ENCODE results near the gene CEP128.

CEP128 gene

GRCh38 chr14:80564051-80564450, 377.5 kb downstream of the CEP128 start:
- Histone ChIP-seq H3K36me3 (ENCODE audit: insufficient read depth, low read length) (no peaks in the 10 kb centered on the region), H3K27ac (ENCODE audit: low read depth, low read length) (no peak overlapping the region), H3K27me3 (ENCODE audit: insufficient read depth, low read length) (no peaks in the 10 kb centered on the region), H3K4me3 (ENCODE audit: low read depth, low read length) (no peak overlapping the region), H3K4me1 (ENCODE audit: control insufficient read depth, insufficient read depth, low read length, unreplicated experiment) (no peaks in the 10 kb centered on the region), H3K79me2 (ENCODE audit: control insufficient read depth, insufficient read depth, low read length, unreplicated experiment) (no peaks in the 10 kb centered on the region), H2AFZ (ENCODE audit: low read length, unreplicated experiment) (no peak overlapping the region)

GRCh38 chr14:80560800-80561657, 380.5 kb downstream of the CEP128 start:
- Histone ChIP-seq H3K36me3 (ENCODE audit: insufficient read depth, low read length) (no peaks in the 10 kb centered on the region), H3K27ac (ENCODE audit: low read depth, low read length) (no peak overlapping the region), H3K4me3 (ENCODE audit: low read depth, low read length) (no peak overlapping the region)

GRCh38 chr14:80554139-80554538, 387.4 kb downstream of the CEP128 start:
- H3K79me2 ChIP-seq (ENCODE audit: control insufficient read depth, insufficient read depth, low read length, unreplicated experiment): no peaks in the 10 kb centered on the region
- no peak overlapping the region for H3K27ac ChIP-seq (ENCODE audit: low read depth, low read length)
- H3K4me1 ChIP-seq (ENCODE audit: control insufficient read depth, insufficient read depth, low read length, unreplicated experiment): no peaks in the 10 kb centered on the region

More at GRCh38 chr14:80560800-80561657, 380.5 kb downstream of the CEP128 start:
- no peaks in the 10 kb centered on the region for H3K27me3 ChIP-seq (ENCODE audit: insufficient read depth, low read length)
- no peaks in the 10 kb centered on the region for H3K4me1 ChIP-seq (ENCODE audit: control insufficient read depth, insufficient read depth, low read length, unreplicated experiment)
- H3K79me2 ChIP-seq (ENCODE audit: control insufficient read depth, insufficient read depth, low read length, unreplicated experiment): no peaks in the 10 kb centered on the region
- no peak overlapping the region for H2AFZ ChIP-seq (ENCODE audit: low read length, unreplicated experiment)

GRCh38 chr14:80549141-80549540, 392.4 kb downstream of the CEP128 start:
- H2AFZ ChIP-seq (ENCODE audit: low read length, unreplicated experiment): no peak overlapping the region
- no peaks in the 10 kb centered on the region for H3K4me1 ChIP-seq (ENCODE audit: control insufficient read depth, insufficient read depth, low read length, unreplicated experiment)
- H3K4me3 ChIP-seq (ENCODE audit: low read depth, low read length): no peak overlapping the region
- no peaks in the 10 kb centered on the region for H3K27me3 ChIP-seq (ENCODE audit: insufficient read depth, low read length)
- no peak overlapping the region for H3K27ac ChIP-seq (ENCODE audit: low read depth, low read length)
- H3K36me3 ChIP-seq (ENCODE audit: insufficient read depth, low read length): no peaks in the 10 kb centered on the region
- H3K79me2 ChIP-seq (ENCODE audit: control insufficient read depth, insufficient read depth, low read length, unreplicated experiment): no peaks in the 10 kb centered on the region

More at GRCh38 chr14:80554139-80554538, 387.4 kb downstream of the CEP128 start:
- Histone ChIP-seq H2AFZ (ENCODE audit: low read length, unreplicated experiment) (no peak overlapping the region), H3K36me3 (ENCODE audit: insufficient read depth, low read length) (no peaks in the 10 kb centered on the region), H3K27me3 (ENCODE audit: insufficient read depth, low read length) (no peaks in the 10 kb centered on the region), H3K4me3 (ENCODE audit: low read depth, low read length) (no peak overlapping the region)

GRCh38 chr14:80545935-80546854, 395.3 kb downstream of the CEP128 start:
- no peak overlapping the region for H2AFZ ChIP-seq (ENCODE audit: low read length, unreplicated experiment)
- no peak overlapping the region for H3K4me3 ChIP-seq (ENCODE audit: low read depth, low read length)
- no peaks in the 10 kb centered on the region for H3K79me2 ChIP-seq (ENCODE audit: control insufficient read depth, insufficient read depth, low read length, unreplicated experiment)
- H3K4me1 ChIP-seq (ENCODE audit: control insufficient read depth, insufficient read depth, low read length, unreplicated experiment): no peaks in the 10 kb centered on the region
- no peaks in the 10 kb centered on the region for H3K36me3 ChIP-seq (ENCODE audit: insufficient read depth, low read length)
- H3K27me3 ChIP-seq (ENCODE audit: insufficient read depth, low read length): no peaks in the 10 kb centered on the region
- no peak overlapping the region for H3K27ac ChIP-seq (ENCODE audit: low read depth, low read length)

- Histone ChIP-seq H3K27me3 (ENCODE audit: insufficient read depth, low read length) (no peaks in the 10 kb centered on the region), H3K27ac (ENCODE audit: low read depth, low read length) (no peak overlapping the region)
Observed at GRCh38 chr14:80544366-80544765, 397.2 kb downstream of the CEP128 start.

GRCh38 chr14:80543211-80543610, 398.3 kb downstream of the CEP128 start:
- H2AFZ ChIP-seq (ENCODE audit: low read length, unreplicated experiment): no peak overlapping the region
- no peaks in the 10 kb centered on the region for H3K27me3 ChIP-seq (ENCODE audit: insufficient read depth, low read length)
- no peak overlapping the region for H3K4me3 ChIP-seq (ENCODE audit: low read depth, low read length)
- H3K79me2 ChIP-seq (ENCODE audit: control insufficient read depth, insufficient read depth, low read length, unreplicated experiment): no peaks in the 10 kb centered on the region
- H3K27ac ChIP-seq (ENCODE audit: low read depth, low read length): no peak overlapping the region
- H3K36me3 ChIP-seq (ENCODE audit: insufficient read depth, low read length): no peaks in the 10 kb centered on the region
- no peaks in the 10 kb centered on the region for H3K4me1 ChIP-seq (ENCODE audit: control insufficient read depth, insufficient read depth, low read length, unreplicated experiment)

More at GRCh38 chr14:80544366-80544765, 397.2 kb downstream of the CEP128 start:
- H3K4me1 ChIP-seq (ENCODE audit: control insufficient read depth, insufficient read depth, low read length, unreplicated experiment): no peaks in the 10 kb centered on the region
- no peak overlapping the region for H2AFZ ChIP-seq (ENCODE audit: low read length, unreplicated experiment)
- no peaks in the 10 kb centered on the region for H3K79me2 ChIP-seq (ENCODE audit: control insufficient read depth, insufficient read depth, low read length, unreplicated experiment)
- no peaks in the 10 kb centered on the region for H3K36me3 ChIP-seq (ENCODE audit: insufficient read depth, low read length)
- no peak overlapping the region for H3K4me3 ChIP-seq (ENCODE audit: low read depth, low read length)

- no peak overlapping the region for H3K27ac ChIP-seq (ENCODE audit: low read depth, low read length)
- no peak overlapping the region for H3K4me3 ChIP-seq (ENCODE audit: low read depth, low read length)
- no peaks in the 10 kb centered on the region for H3K36me3 ChIP-seq (ENCODE audit: insufficient read depth, low read length)
- H2AFZ ChIP-seq (ENCODE audit: low read length, unreplicated experiment): no peak overlapping the region
- no peaks in the 10 kb centered on the region for H3K27me3 ChIP-seq (ENCODE audit: insufficient read depth, low read length)
- no peaks in the 10 kb centered on the region for H3K79me2 ChIP-seq (ENCODE audit: control insufficient read depth, insufficient read depth, low read length, unreplicated experiment)
- H3K4me1 ChIP-seq (ENCODE audit: control insufficient read depth, insufficient read depth, low read length, unreplicated experiment): no peaks in the 10 kb centered on the region
Observed at GRCh38 chr14:80538633-80539375, 402.7 kb downstream of the CEP128 start.

GRCh38 chr14:80537626-80538025, 403.9 kb downstream of the CEP128 start:
- Histone ChIP-seq H3K4me1 (ENCODE audit: control insufficient read depth, insufficient read depth, low read length, unreplicated experiment) (no peaks in the 10 kb centered on the region), H3K79me2 (ENCODE audit: control insufficient read depth, insufficient read depth, low read length, unreplicated experiment) (no peaks in the 10 kb centered on the region), H3K4me3 (ENCODE audit: low read depth, low read length) (no peak overlapping the region), H3K27me3 (ENCODE audit: insufficient read depth, low read length) (no peaks in the 10 kb centered on the region), H2AFZ (ENCODE audit: low read length, unreplicated experiment) (no peak overlapping the region), H3K27ac (ENCODE audit: low read depth, low read length) (no peak overlapping the region), H3K36me3 (ENCODE audit: insufficient read depth, low read length) (no peaks in the 10 kb centered on the region)

- Histone ChIP-seq H3K36me3 (ENCODE audit: insufficient read depth, low read length) (no peaks in the 10 kb centered on the region), H3K4me3 (ENCODE audit: low read depth, low read length) (no peak overlapping the region), H3K27ac (ENCODE audit: low read depth, low read length) (no peak overlapping the region), H2AFZ (ENCODE audit: low read length, unreplicated experiment) (no peak overlapping the region), H3K4me1 (ENCODE audit: control insufficient read depth, insufficient read depth, low read length, unreplicated experiment) (no peaks in the 10 kb centered on the region), H3K79me2 (ENCODE audit: control insufficient read depth, insufficient read depth, low read length, unreplicated experiment) (no peaks in the 10 kb centered on the region), H3K27me3 (ENCODE audit: insufficient read depth, low read length) (no peaks in the 10 kb centered on the region)
Observed at GRCh38 chr14:80536456-80536855, 405.1 kb downstream of the CEP128 start.
